A204.1 (cell line): Measurements from ENCODE around the gene TUFM.
"Not testable (repeated sequence)": the region's sequence is repeated elsewhere in the genome, so short reads cannot be mapped to it uniquely, and the experiment has no call there.

ENCODE experiments used
- FAIRE-seq: peaks from 2 replicates; lab custom pipeline; 2012; peaks lifted over from hg19 to GRCh38; lab: Jason Lieb, UNC

TUFM gene

GRCh38 chr16:28846080-28846932, at the start of gene TUFM:
Gene TUFM, minus strand, starts transcription at chr16:28846348. Its CDS starts 79 bp downstream, at chr16:28846269.
- FAIRE-seq: peak; percentile 98

- no peak for FAIRE-seq
Observed at GRCh38 chr16:28895609-28896008, 49.5 kb upstream of the TUFM start.

- FAIRE-seq: no peak
Observed at GRCh38 chr16:28893291-28893690, 47.1 kb upstream of the TUFM start.

GRCh38 chr16:28891964-28892890, 46.1 kb upstream of the TUFM start:
- FAIRE-seq: no peak

- not testable (repeated sequence) for FAIRE-seq
Observed at GRCh38 chr16:28890355-28890754, 44.2 kb upstream of the TUFM start.

GRCh38 chr16:28886945-28887344, 40.8 kb upstream of the TUFM start:
- FAIRE-seq: no peak

- FAIRE-seq: no peak
Observed at GRCh38 chr16:28884045-28884444, 37.9 kb upstream of the TUFM start.

- no peak for FAIRE-seq
Observed at GRCh38 chr16:28883221-28883996, 37.3 kb upstream of the TUFM start.

GRCh38 chr16:28882551-28883160, 36.5 kb upstream of the TUFM start:
- FAIRE-seq: no peak

GRCh38 chr16:28881565-28881964, 35.4 kb upstream of the TUFM start:
- FAIRE-seq: not testable (repeated sequence)

- FAIRE-seq: no peak
Observed at GRCh38 chr16:28880955-28881354, 34.8 kb upstream of the TUFM start.

GRCh38 chr16:28880589-28880915, 34.4 kb upstream of the TUFM start:
- no peak for FAIRE-seq

GRCh38 chr16:28879841-28880588, 33.9 kb upstream of the TUFM start:
- no peak for FAIRE-seq

GRCh38 chr16:28879261-28879840, 33.2 kb upstream of the TUFM start:
- FAIRE-seq: no peak

GRCh38 chr16:28878083-28878926, 32.2 kb upstream of the TUFM start, which contains the start of gene ATP2A1:
Gene ATP2A1, plus strand, starts transcription at chr16:28878488. Its CDS starts 184 bp downstream, at chr16:28878672.
- no peak for FAIRE-seq

GRCh38 chr16:28877655-28878000, 31.5 kb upstream of the TUFM start:
- FAIRE-seq: no peak

GRCh38 chr16:28876973-28877654, 31.0 kb upstream of the TUFM start:
- no peak for FAIRE-seq

GRCh38 chr16:28876019-28876659, 30.0 kb upstream of the TUFM start:
- no peak for FAIRE-seq
